DMS53 treated with DMSO at 0.1 percent for 48 hours (cell line): ENCODE measurements around the gene CDK5.
"Not testable (repeated sequence)": the region's sequence is repeated elsewhere in the genome, so short reads cannot be mapped to it uniquely, and the experiment has no call there.

Source experiments
- DNase-seq: peaks from one replicate; lab custom pipeline; 2025; ENCODE audit not compliant: unreplicated experiment; lab: John Stamatoyannopoulos, UW

Gene CDK5

GRCh38 chr7:151058781-151059366 is 1.2 kb upstream of the CDK5 start:
- DNase-seq: peak; percentile 55

GRCh38 chr7:151057989-151058780 is 488 bp upstream of the CDK5 start:
- peak; percentile 99 for DNase-seq

GRCh38 chr7:151056666-151057505 is 811 bp downstream of the CDK5 start:
- DNase-seq: no peak

GRCh38 chr7:151056283-151056665 is 1.4 kb downstream of the CDK5 start:
- no peak for DNase-seq

- DNase-seq: no peak
Measured at GRCh38 chr7:151053751-151054150, 3.9 kb downstream of the CDK5 start.

GRCh38 chr7:151053096-151053495 is 4.6 kb downstream of the CDK5 start:
- DNase-seq: no peak

GRCh38 chr7:151051108-151051507 is 6.6 kb downstream of the CDK5 start:
- peak; percentile 29 for DNase-seq

GRCh38 chr7:151048911-151049463 is 8.7 kb downstream of the CDK5 start:
- DNase-seq: no peak

- no peak for DNase-seq
Measured at GRCh38 chr7:151047976-151048815, 9.5 kb downstream of the CDK5 start, which contains the start of gene ASIC3. ASIC3 (plus strand) TSS chr7:151048531; CDS start chr7:151048886, 355 bp downstream.

GRCh38 chr7:151046603-151047573 is 10.8 kb downstream of the CDK5 start:
- no peak for DNase-seq

GRCh38 chr7:151045967-151046366 is 11.7 kb downstream of the CDK5 start:
- no peak for DNase-seq

GRCh38 chr7:151045262-151045661 is 12.4 kb downstream of the CDK5 start:
- no peak for DNase-seq

- no peak for DNase-seq
Measured at GRCh38 chr7:151043959-151044358, 13.7 kb downstream of the CDK5 start.

- not testable (repeated sequence) for DNase-seq
Measured at GRCh38 chr7:151043449-151043848, 14.2 kb downstream of the CDK5 start.

GRCh38 chr7:151040616-151041375 is 16.9 kb downstream of the CDK5 start:
- no peak for DNase-seq

GRCh38 chr7:151039850-151040548 is 17.7 kb downstream of the CDK5 start:
- DNase-seq: no peak

- peak; percentile 70 for DNase-seq
Measured at GRCh38 chr7:151038951-151039849, 18.5 kb downstream of the CDK5 start.
